ENCODE results near the gene ELAVL1.
A peak's percentile ranks its signal among the peaks of the same experiment; 100 is the strongest.
"Not testable (repeated sequence)": the region's sequence is repeated elsewhere in the genome, so short reads cannot be mapped to it uniquely, and the experiment has no call there.

ELAVL1 gene

GRCh38 chr19:8005534-8006256, at the start of gene ELAVL1:
Gene ELAVL1 (minus strand): TSS chr19:8005641. CDS start chr19:7991815, 13,826 bp downstream.
- peak; percentile 83 for DNase-seq (ENCODE audit: low spot score)

GRCh38 chr19:8054169-8054568, 48.7 kb upstream of the ELAVL1 start:
- DNase-seq (ENCODE audit: low spot score), result no peak

GRCh38 chr19:8052464-8052859, 47.0 kb upstream of the ELAVL1 start, which contains the start of gene CCL25:
Gene CCL25 (plus strand): TSS chr19:8052760. CDS start chr19:8053050, 290 bp downstream.
- no peak for DNase-seq (ENCODE audit: low spot score)

- peak; percentile 69 for DNase-seq (ENCODE audit: low spot score)
Measured at GRCh38 chr19:8050274-8051096, 45.0 kb upstream of the ELAVL1 start.

- DNase-seq (ENCODE audit: low spot score), result no peak
Measured at GRCh38 chr19:8046569-8047165, 41.2 kb upstream of the ELAVL1 start.

GRCh38 chr19:8045872-8046568, 40.6 kb upstream of the ELAVL1 start:
- no peak for DNase-seq (ENCODE audit: low spot score)

GRCh38 chr19:8044018-8044417, 38.6 kb upstream of the ELAVL1 start:
- no peak for DNase-seq (ENCODE audit: low spot score)

GRCh38 chr19:8042900-8043299, 37.5 kb upstream of the ELAVL1 start:
- DNase-seq (ENCODE audit: low spot score), result no peak

GRCh38 chr19:8041531-8041931, 36.1 kb upstream of the ELAVL1 start:
- DNase-seq (ENCODE audit: low spot score), result no peak

- DNase-seq (ENCODE audit: low spot score), result no peak
Measured at GRCh38 chr19:8039231-8039630, 33.8 kb upstream of the ELAVL1 start.

GRCh38 chr19:8038815-8039214, 33.4 kb upstream of the ELAVL1 start:
- no peak for DNase-seq (ENCODE audit: low spot score)

GRCh38 chr19:8036434-8037099, 31.1 kb upstream of the ELAVL1 start:
- no peak for DNase-seq (ENCODE audit: low spot score)

GRCh38 chr19:8034178-8034525, 28.7 kb upstream of the ELAVL1 start:
- no peak for DNase-seq (ENCODE audit: low spot score)

GRCh38 chr19:8033287-8034177, 28.1 kb upstream of the ELAVL1 start:
- not testable (repeated sequence) for DNase-seq (ENCODE audit: low spot score)

GRCh38 chr19:8030960-8031359, 25.5 kb upstream of the ELAVL1 start:
- DNase-seq (ENCODE audit: low spot score), result no peak

- no peak for DNase-seq (ENCODE audit: low spot score)
Measured at GRCh38 chr19:8028951-8029491, 23.6 kb upstream of the ELAVL1 start.

GRCh38 chr19:8025316-8025715, 19.9 kb upstream of the ELAVL1 start:
- DNase-seq (ENCODE audit: low spot score), result no peak

- not testable (repeated sequence) for DNase-seq (ENCODE audit: low spot score)
Measured at GRCh38 chr19:8024256-8024655, 18.8 kb upstream of the ELAVL1 start.

GRCh38 chr19:8023371-8023770, 17.9 kb upstream of the ELAVL1 start:
- no peak for DNase-seq (ENCODE audit: low spot score)

- no peak for DNase-seq (ENCODE audit: low spot score)
Measured at GRCh38 chr19:8022275-8022674, 16.8 kb upstream of the ELAVL1 start.

Measured in globus pallidus (tissue), 1 donor.